ENCODE data around the gene BOD1L2. TPM values are rescaled to one million over a fixed set of nuclear protein-coding genes. Genes with fewer than 3 reads are reported as not detected.

The BOD1L2 gene
- total and polyA plus RNA-seq, 7 donors: not detected

DNA sequence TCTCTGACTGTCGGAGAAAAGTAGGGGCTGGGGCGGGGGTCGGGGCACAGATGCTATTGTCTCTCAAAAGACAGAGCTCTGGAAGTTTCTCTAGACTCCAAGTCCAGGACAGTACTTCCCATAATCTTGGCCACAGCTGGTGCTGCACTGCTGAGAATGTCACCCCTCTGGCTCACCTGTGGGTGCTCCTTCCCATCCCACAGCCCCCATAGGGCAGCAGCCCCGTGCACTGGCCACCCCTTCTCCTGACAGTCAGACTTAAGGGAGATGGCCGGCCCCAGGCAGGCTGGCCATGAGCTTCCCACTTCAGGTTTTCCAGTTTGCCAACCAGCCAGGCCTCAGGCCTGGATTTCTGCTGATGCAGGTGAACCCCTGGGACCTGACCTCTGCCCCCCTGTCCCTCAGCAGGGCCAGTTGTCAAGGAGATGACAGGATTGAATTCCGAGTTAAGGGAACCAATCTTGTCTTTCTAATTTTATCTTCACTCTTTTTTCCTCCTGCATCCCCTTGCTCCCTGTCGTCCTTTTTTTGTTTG is 30.2 kb upstream of the BOD1L2 start:
- intact Hi-C loops (cut with DNase I): no loop called here
- Histone ChIP-seq H3K27ac (no peak overlapping the region), H3K27me3 (ENCODE audit: insufficient read depth in 3 of 3, low read length in 2 of 3) (peaks cover 0 to 13% (median 2%) of the 10 kb centered on the region in 3 donors), H3K36me3 (ENCODE audit: insufficient read depth in 1 of 2, low read depth in 1 of 2) (no peaks in the 10 kb centered on the region), H3K9me3 (no peaks in the 10 kb centered on the region), H3K4me1 (no peaks in the 10 kb centered on the region), H3K4me3 (no peak overlapping the region)
- no peak for TF ChIP-seq CTCF (IDR thresholded peaks at IDR 0.05)
- ATAC-seq: no peak
- DNase-seq: no peak
- WGBS, 3 donors: 44 to 48% (median 45%) methylated on average over 7 of the region's 7 CpGs

GRCh38 chr18:57121542-57122112 is 25.3 kb upstream of the BOD1L2 start:
- no peaks in the 10 kb centered on the region for H3K36me3 ChIP-seq (ENCODE audit: insufficient read depth in 1 of 2, low read depth in 1 of 2)
- H3K9me3 ChIP-seq: no peaks in the 10 kb centered on the region
- peaks cover 0 to 40% (median 2%) of the 10 kb centered on the region in 3 donors for H3K27me3 ChIP-seq (ENCODE audit: insufficient read depth in 3 of 3, low read length in 2 of 3)
- no peak overlapping the region for H3K27ac ChIP-seq
- WGBS, 3 donors: 5 to 8% (median 7%) methylated on average over 33 of the region's 33 CpGs
- ATAC-seq (no peak), DNase-seq (no peak)
- H3K4me3 ChIP-seq: no peak overlapping the region
- intact Hi-C loops (cut with DNase I): no loop called here
- TF ChIP-seq CTCF (IDR thresholded peaks at IDR 0.05): no peak
- no peaks in the 10 kb centered on the region for H3K4me1 ChIP-seq

DNA sequence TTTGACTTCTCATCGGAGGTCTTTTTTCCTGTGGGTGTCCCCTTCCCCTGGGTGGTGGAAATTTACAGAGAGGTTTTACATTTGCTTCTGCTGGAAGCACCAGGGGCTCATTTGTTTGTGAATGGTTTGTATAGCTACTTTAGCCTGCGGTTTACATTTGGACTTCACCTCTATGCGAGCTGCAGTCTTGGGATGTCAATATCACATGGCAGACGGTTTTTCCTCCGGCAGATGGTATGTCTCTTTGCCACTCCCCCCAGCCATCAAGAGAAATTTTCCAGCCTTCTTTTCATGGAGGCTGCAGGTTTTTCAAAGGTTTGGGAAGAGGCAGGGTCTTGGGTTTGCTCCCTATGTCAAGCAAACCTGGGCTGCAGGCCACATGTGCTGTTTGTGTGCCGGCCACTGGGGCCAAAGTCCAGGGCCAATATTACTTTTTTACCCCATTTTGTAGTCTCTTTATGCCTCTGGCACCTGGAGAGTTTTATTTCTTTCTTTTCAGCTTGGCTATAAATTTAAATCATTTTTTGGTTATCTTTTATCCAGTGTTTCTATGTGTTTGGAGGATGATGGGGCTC is 23.9 kb upstream of the BOD1L2 start:
- no peak for TF ChIP-seq CTCF (IDR thresholded peaks at IDR 0.05)
- peaks cover 0 to 41% (median 0%) of the 10 kb centered on the region in 3 donors for H3K27me3 ChIP-seq (ENCODE audit: insufficient read depth in 3 of 3, low read length in 2 of 3)

GRCh38 chr18:57125627-57126026 is 21.3 kb upstream of the BOD1L2 start:
- no peaks in the 10 kb centered on the region for H3K9me3 ChIP-seq
- H3K27ac ChIP-seq: no peak overlapping the region
- TF ChIP-seq CTCF (IDR thresholded peaks at IDR 0.05): no peak
- H3K27me3 ChIP-seq (ENCODE audit: insufficient read depth in 3 of 3, low read length in 2 of 3): peaks cover 0 to 44% (median 4%) of the 10 kb centered on the region in 3 donors
- intact Hi-C loops (cut with DNase I): no loop called here
- WGBS, 3 donors: 50 to 57% (median 56%) methylated on average over 5 of the region's 5 CpGs
- H3K36me3 ChIP-seq (ENCODE audit: insufficient read depth in 1 of 2, low read depth in 1 of 2): no peaks in the 10 kb centered on the region
- H3K4me3 ChIP-seq: no peak overlapping the region
- H3K4me1 ChIP-seq: no peaks in the 10 kb centered on the region
- ATAC-seq (no peak), DNase-seq (no peak)

More for the DNA sequence above, 23.9 kb upstream of the BOD1L2 start:
- WGBS, 3 donors: 28 to 31% (median 31%) methylated on average over 6 of the region's 6 CpGs
- Histone ChIP-seq H3K9me3 (no peaks in the 10 kb centered on the region), H3K4me1 (no peaks in the 10 kb centered on the region), H3K36me3 (ENCODE audit: insufficient read depth in 1 of 2, low read depth in 1 of 2) (no peaks in the 10 kb centered on the region), H3K4me3 (no peak overlapping the region), H3K27ac (no peak overlapping the region)
- intact Hi-C loops (cut with DNase I): no loop called here
- DNase-seq: no peak
- no peak for ATAC-seq

All from psoas muscle (tissue), 8 donors.